H1 (cell line): ENCODE results near the gene NDUFB8. TPM values are rescaled to one million over a fixed set of nuclear protein-coding genes. Genes with fewer than 3 reads are reported as not detected.

Experiments used
- polyA plus RNA-seq, 7 experiments: library from polyadenylated mRNA; depleted of rRNA in 3 of 7; stranded (reverse) in 5 of 7; unstranded in 2 of 7; fragments of >200 nt in 5 of 7; fragments of 200-250 nt in 2 of 7; gene quantifications; 1 replicate in 5 of 7; 2 replicates in 1 of 7; 4 replicates in 1 of 7; pipeline versions ENCODE4 v1.2.1 to v1.2.3, GENCODE V29; 2011 to 2013; ENCODE audit warnings: missing spikeins in 2 of 7, mixed read lengths in 2 of 7
- total RNA-seq: library from RNA; stranded (reverse); fragmentation: NEBNext Ultra II Directional; extraction: Animal tissue kit (Norgen Biotek cat#: 25700); gene quantifications from 2 replicates; pipeline ENCODE4 v1.2.1, GENCODE V29; 2021

NDUFB8 gene
- total and polyA plus RNA-seq, 2 of the 8 experiments (the other 6 are each of a cell fraction or from before 2014, with no cell fraction given) = 175 to 455 TPM

Other genes starting within 250 kb of the NDUFB8 start
- gene BLOC1S2, start 243.2 kb downstream of the NDUFB8 start, total RNA-seq = 46.5 and 50.6 TPM in 2 replicates
- 13.4 and 25.1 TPM in 2 replicates for gene BLOC1S2, start 243.2 kb downstream of the NDUFB8 start, polyA plus RNA-seq (2011; rRNA removed)
- gene PKD2L1, start 199.6 kb downstream of the NDUFB8 start, total RNA-seq = 0.17 and 0.20 TPM in 2 replicates
- 0.20 and 0.33 TPM in 2 replicates for gene PKD2L1, start 199.6 kb downstream of the NDUFB8 start, polyA plus RNA-seq (2011; rRNA removed)
- gene SCD, start 182.6 kb downstream of the NDUFB8 start, total RNA-seq = 604 and 621 TPM in 2 replicates
- gene SCD, start 182.6 kb downstream of the NDUFB8 start, polyA plus RNA-seq (2011; rRNA removed) = 372 and 397 TPM in 2 replicates
- 0.34 and 0.67 TPM in 2 replicates for gene WNT8B, start 66.9 kb downstream of the NDUFB8 start, total RNA-seq
- gene WNT8B, start 66.9 kb downstream of the NDUFB8 start, polyA plus RNA-seq (2011; rRNA removed) = 0.20 and 0.71 TPM in 2 replicates
- gene SEC31B, start 10.0 kb downstream of the NDUFB8 start, total RNA-seq = 3.0 and 4.1 TPM in 2 replicates
- 5.3 and 5.6 TPM in 2 replicates for gene SEC31B, start 10.0 kb downstream of the NDUFB8 start, polyA plus RNA-seq (2011; rRNA removed)
- 59.7 and 62.8 TPM in 2 replicates for gene HIF1AN, start 6.1 kb upstream of the NDUFB8 start, total RNA-seq
- gene HIF1AN, start 6.1 kb upstream of the NDUFB8 start, polyA plus RNA-seq (2011; rRNA removed) = 10.9 TPM in 2 replicates
- gene PAX2, start 215.7 kb upstream of the NDUFB8 start, total RNA-seq = not detected in 2 replicates
- 0.02 TPM in 1 of 2 replicates, not detected in the other for gene PAX2, start 215.7 kb upstream of the NDUFB8 start, polyA plus RNA-seq (2011; rRNA removed)